OCI-LY7 (cell line): Measurements from ENCODE around the gene TLE4.

ENCODE experiments used
- CTCF ChIP-seq: fragments of 200-600 bp; sonication (generic); conservative IDR thresholded peaks from 2 replicates; pipeline ENCODE4 v1.5.1; 2014; ENCODE audit warnings: mild to moderate bottlenecking, antibody characterized with exemption, low read length, moderate library complexity, mixed read lengths
- EZH2phosphoT487 ChIP-seq: fragments of 200-600 bp; sonication (generic); IDR thresholded peaks from 2 replicates; pipeline ENCODE4 v1.6.1; 2018; ENCODE audit warnings: low read depth, borderline replicate concordance, mild to moderate bottlenecking, mixed run types, antibody characterized with exemption, low read length, moderate library complexity, mixed read lengths

- TF ChIP-seq CTCF, result no peak
- TF ChIP-seq EZH2phosphoT487, result no peak
These were observed 73.3 kb downstream of the TLE4 start for GRCh38 chr9:79645110-79645509.
